Caco-2 (cell line): ENCODE results near the gene HSD17B2. TPM values are rescaled to one million over a fixed set of nuclear protein-coding genes. Genes with fewer than 3 reads are reported as not detected.

Experiments used
- BruUV-seq: library from RNA; stranded (reverse); fragments of 400-500 nt; replicated peaks from 2 replicates; lab custom pipeline; 2021; lab: Mats Ljungman, UMichigan
- CTCF ChIA-PET: fragments of 300-600 bp; sonication (Branson Sonifier 250); formaldehyde crosslinking; loops from one replicate; lab custom pipeline; 2022; ENCODE audit warnings: antibody characterized with exemption; lab: Charles Lee
- POLR2A ChIA-PET: fragments of 300-600 bp; sonication (Branson Sonifier 250); formaldehyde crosslinking; loops from one replicate; lab custom pipeline; 2022; ENCODE audit warnings: antibody characterized with exemption; lab: Charles Lee
- DNase-seq, 2 experiments: peaks; one replicate each; pipeline versions ENCODE4 v3.0.0 to v3.0.0-alpha.2; 2020 to 2022
- H3K27me3 ChIP-seq: replicated peaks from 2 replicates; pipeline ENCODE4 v1.6.0; 2011; ENCODE audit warnings: low read length; ENCODE audit not compliant: control insufficient read depth, insufficient read depth
- H3K36me3 ChIP-seq: 2 replicates; pipeline ENCODE4 v1.5.1; 2011; ENCODE audit warnings: low read length; ENCODE audit not compliant: control insufficient read depth, insufficient read depth
- H3K4me1 ChIP-seq: fragments of 250-450 bp; sonication (Bioruptor Pico); 2 replicates; pipeline ENCODE4 v1.5.1; 2020; ENCODE audit warnings: mild to moderate bottlenecking
- H3K4me3 ChIP-seq: 2 replicates; pipeline ENCODE4 v1.5.1; 2011; ENCODE audit warnings: low read depth, mild to moderate bottlenecking, control low read depth, low read length
- H3K9me3 ChIP-seq: fragments of 250-450 bp; sonication (Bioruptor Pico); 2 replicates; pipeline ENCODE4 v1.5.1; 2020; ENCODE audit warnings: mild to moderate bottlenecking, moderate library complexity
- H3K27ac Mint-ChIP-seq: one replicate; pipeline ENCODE4 v1.8.0; 2022; ENCODE audit warnings: mixed read lengths; ENCODE audit not compliant: unreplicated experiment
- H3K27me3 Mint-ChIP-seq: one replicate; pipeline ENCODE4 v1.8.0; 2022; ENCODE audit warnings: mixed read lengths; ENCODE audit not compliant: insufficient read depth, unreplicated experiment
- H3K36me3 Mint-ChIP-seq: one replicate; pipeline ENCODE4 v1.8.0; 2022; ENCODE audit warnings: mild to moderate bottlenecking, mixed read lengths; ENCODE audit not compliant: insufficient read depth, unreplicated experiment
- H3K4me1 Mint-ChIP-seq: one replicate; pipeline ENCODE4 v1.8.0; 2022; ENCODE audit warnings: low read depth, mixed read lengths; ENCODE audit not compliant: unreplicated experiment
- H3K4me3 Mint-ChIP-seq: one replicate; pipeline ENCODE4 v1.8.0; 2022; ENCODE audit warnings: mild to moderate bottlenecking, moderate library complexity, mixed read lengths; ENCODE audit not compliant: unreplicated experiment
- H3K9me3 Mint-ChIP-seq: one replicate; pipeline ENCODE4 v1.8.0; 2022; ENCODE audit warnings: mixed read lengths; ENCODE audit not compliant: unreplicated experiment
- CTCF ChIP-seq, 2 experiments: fragments of 200-600 bp in 1 of 2; IDR thresholded peaks; 1 replicate in 1 of 2; 2 replicates in 1 of 2; pipeline versions ENCODE4 v1.5.1 to v1.8.0; 2011 to 2022; ENCODE audit warnings: antibody characterized with exemption in 1 of 2, control low read depth in 1 of 2, inconsistent platforms in 1 of 2, low read depth in 1 of 2, low read length in 1 of 2, mild to moderate bottlenecking in 1 of 2, moderate library complexity in 1 of 2; ENCODE audit not compliant: insufficient read depth in 1 of 2, severe bottlenecking in 1 of 2, unreplicated experiment in 1 of 2
- intact Hi-C: fragments of 100-400 bp; cut with micrococcal nuclease; formaldehyde crosslinking; loops from one replicate; pipeline ENCODE4 v1.10.0; 2022; ENCODE audit not compliant: unreplicated experiment
- total RNA-seq: library from RNA; stranded (reverse); gene quantifications from 2 replicates; pipeline ENCODE4 v1.2.3, GENCODE V29; 2022

HSD17B2 gene
- total RNA-seq, 1 experiment from 2014 or later: 5.1 TPM

GRCh38 chr16:82119405-82119804 lies 84.4 kb downstream of the HSD17B2 start:
- DNase-seq: no peak
- Mint-ChIP-seq H3K27ac (no peak overlapping the region), H3K9me3 (peaks cover 6% of the 10 kb centered on the region), H3K36me3 (no peaks in the 10 kb centered on the region), H3K4me3 (no peak overlapping the region), H3K4me1 (no peaks in the 10 kb centered on the region), H3K27me3 (peaks cover 3% of the 10 kb centered on the region)
- no peaks in the 10 kb centered on the region for H3K9me3 ChIP-seq
- H3K4me1 ChIP-seq: no peaks in the 10 kb centered on the region
- ChIA-PET CTCF (no interaction called here), POLR2A (no interaction called here)
- intact Hi-C loops: no loop called here
- H3K4me3 ChIP-seq: no peak overlapping the region
- BruUV-seq: no TSS peak
- no peaks in the 10 kb centered on the region for H3K36me3 ChIP-seq
- no peak for TF ChIP-seq CTCF (IDR thresholded peaks at IDR 0.05; ENCODE audit: insufficient read depth in 1 of 2, low read depth in 1 of 2, low read length in 1 of 2, severe bottlenecking in 1 of 2, unreplicated experiment in 1 of 2)
- H3K27me3 ChIP-seq: no peaks in the 10 kb centered on the region

GRCh38 chr16:82124651-82125050 lies 89.6 kb downstream of the HSD17B2 start:
- no peak overlapping the region for H3K27ac Mint-ChIP-seq
- Histone ChIP-seq H3K4me3 (no peak overlapping the region), H3K27me3 (no peaks in the 10 kb centered on the region), H3K9me3 (no peaks in the 10 kb centered on the region), H3K4me1 (no peaks in the 10 kb centered on the region), H3K36me3 (no peaks in the 10 kb centered on the region)
- no peaks in the 10 kb centered on the region for H3K36me3 Mint-ChIP-seq
- BruUV-seq: no TSS peak
- H3K27me3 Mint-ChIP-seq: peaks cover 3% of the 10 kb centered on the region
- ChIA-PET POLR2A (no interaction called here), CTCF (no interaction called here)
- intact Hi-C loops: no loop called here
- TF ChIP-seq CTCF (IDR thresholded peaks at IDR 0.05; ENCODE audit: insufficient read depth in 1 of 2, low read depth in 1 of 2, low read length in 1 of 2, severe bottlenecking in 1 of 2, unreplicated experiment in 1 of 2): no peak
- no peaks in the 10 kb centered on the region for H3K4me1 Mint-ChIP-seq
- no peak overlapping the region for H3K4me3 Mint-ChIP-seq
- DNase-seq: no peak
- H3K9me3 Mint-ChIP-seq: peaks cover 6% of the 10 kb centered on the region

GRCh38 chr16:82129881-82130280 lies 94.8 kb downstream of the HSD17B2 start:
- no peak overlapping the region for H3K27ac Mint-ChIP-seq

More at GRCh38 chr16:82129881-82130280, 94.8 kb downstream of the HSD17B2 start:
- Histone ChIP-seq H3K4me1 (no peaks in the 10 kb centered on the region), H3K4me3 (no peak overlapping the region), H3K9me3 (no peaks in the 10 kb centered on the region), H3K36me3 (no peaks in the 10 kb centered on the region), H3K27me3 (no peaks in the 10 kb centered on the region)
- H3K4me1 Mint-ChIP-seq: no peaks in the 10 kb centered on the region
- DNase-seq: no peak
- no peak for TF ChIP-seq CTCF (IDR thresholded peaks at IDR 0.05; ENCODE audit: insufficient read depth in 1 of 2, low read depth in 1 of 2, low read length in 1 of 2, severe bottlenecking in 1 of 2, unreplicated experiment in 1 of 2)
- H3K27me3 Mint-ChIP-seq: no peaks in the 10 kb centered on the region
- CTCF ChIA-PET: no interaction called here
- H3K36me3 Mint-ChIP-seq: no peaks in the 10 kb centered on the region
- POLR2A ChIA-PET: no interaction called here
- no peak overlapping the region for H3K4me3 Mint-ChIP-seq
- intact Hi-C loops: no loop called here
- no TSS peak for BruUV-seq
- H3K9me3 Mint-ChIP-seq: no peaks in the 10 kb centered on the region
